CD1c-positive myeloid dendritic cell (primary cell): ENCODE data around the gene USP48.
A peak's percentile ranks its signal among the peaks of the same experiment; 100 is the strongest.
"Not testable (repeated sequence)": the region's sequence is repeated elsewhere in the genome, so short reads cannot be mapped to it uniquely, and the experiment has no call there.

Source experiments
- DNase-seq: peaks from one replicate; pipeline ENCODE4 v3.0.0-alpha.2; 2016; ENCODE audit errors: extremely low spot score

USP48 gene

GRCh38 chr1:21782868-21783678 lies at the start of gene USP48:
USP48 (minus strand) TSS chr1:21783149; CDS start chr1:21782957, 192 bp downstream.
- DNase-seq: peak; percentile 99

- no peak for DNase-seq
Measured at GRCh38 chr1:21831454-21831970, 48.6 kb upstream of the USP48 start.

GRCh38 chr1:21830792-21831453 lies 48.0 kb upstream of the USP48 start:
- no peak for DNase-seq

GRCh38 chr1:21829294-21829693 lies 46.3 kb upstream of the USP48 start:
- DNase-seq: no peak

- DNase-seq: no peak
Measured at GRCh38 chr1:21828506-21829210, 45.7 kb upstream of the USP48 start.

- no peak for DNase-seq
Measured at GRCh38 chr1:21828075-21828474, 45.1 kb upstream of the USP48 start.

- no peak for DNase-seq
Measured at GRCh38 chr1:21827141-21827679, 44.3 kb upstream of the USP48 start.

GRCh38 chr1:21826694-21827093 lies 43.7 kb upstream of the USP48 start:
- not testable (repeated sequence) for DNase-seq

- DNase-seq: no peak
Measured at GRCh38 chr1:21825393-21825792, 42.4 kb upstream of the USP48 start.

- DNase-seq: no peak
Measured at GRCh38 chr1:21824926-21825325, 42.0 kb upstream of the USP48 start.

- DNase-seq: no peak
Measured at GRCh38 chr1:21823980-21824702, 41.2 kb upstream of the USP48 start.

GRCh38 chr1:21823206-21823979 lies 40.4 kb upstream of the USP48 start:
- peak; percentile 27 for DNase-seq

- no peak for DNase-seq
Measured at GRCh38 chr1:21822349-21822748, 39.4 kb upstream of the USP48 start.

- no peak for DNase-seq
Measured at GRCh38 chr1:21821385-21822019, 38.6 kb upstream of the USP48 start.

GRCh38 chr1:21820597-21821232 lies 37.8 kb upstream of the USP48 start:
- no peak for DNase-seq

- peak; percentile 55 for DNase-seq
Measured at GRCh38 chr1:21818656-21819055, 35.7 kb upstream of the USP48 start.

- DNase-seq: no peak
Measured at GRCh38 chr1:21816602-21817302, 33.8 kb upstream of the USP48 start.

GRCh38 chr1:21815724-21816321 lies 32.9 kb upstream of the USP48 start:
- DNase-seq: peak; percentile 84
